Heart left ventricle (tissue), 16 donors: ENCODE results near the gene CAPN2. TPM values are rescaled to one million over a fixed set of nuclear protein-coding genes. Genes with fewer than 3 reads are reported as not detected.
A peak's percentile ranks its signal among the peaks of the same experiment; 100 is the strongest.

ENCODE experiments used
- ATAC-seq, 4 donors: fragments of 200-7000 bp; cut with Tn5 transposase; one replicate each; pipeline ENCODE4 v1.9.1; 2020 to 2022; ENCODE audit warnings: moderate library complexity in 4 of 4, mild to moderate bottlenecking in 3 of 4, moderate number of reproducible peaks in 1 of 4
- DNase-seq, 5 donors: peaks; one replicate each; pipeline ENCODE4 v3.0.0-alpha.2; 2020
- H3K27ac ChIP-seq, 12 donors: fragments of 200-600 bp; sonication (generic) in 4 of 12; one replicate each; pipeline versions ENCODE4 v1.5.0 to v1.8.0; 2016 to 2022; ENCODE audit warnings: mild to moderate bottlenecking in 2 of 12
- H3K27me3 ChIP-seq, 9 donors: fragments of 200-600 bp; sonication (generic) in 2 of 9; one replicate each; pipeline versions ENCODE4 v1.5.1 to v1.8.0; 2016 to 2022; ENCODE audit warnings: mild to moderate bottlenecking in 3 of 9
- H3K36me3 ChIP-seq, 9 donors: fragments of 200-600 bp; sonication (generic) in 2 of 9; one replicate each; pipeline versions ENCODE4 v1.5.0 to v1.8.0; 2018 to 2022; ENCODE audit warnings: mild to moderate bottlenecking in 2 of 9
- H3K4me1 ChIP-seq, 12 donors: fragments of 200-600 bp; sonication (generic) in 4 of 12; one replicate each; pipeline versions ENCODE4 v1.5.0 to v1.8.0; 2016 to 2022; ENCODE audit warnings: mild to moderate bottlenecking in 3 of 12
- H3K4me3 ChIP-seq, 12 donors: fragments of 200-600 bp; sonication (generic) in 4 of 12; one replicate each; pipeline versions ENCODE4 v1.5.0 to v1.8.0; 2017 to 2022; ENCODE audit warnings: mild to moderate bottlenecking in 9 of 12, moderate library complexity in 4 of 12
- H3K9me3 ChIP-seq, 12 donors: fragments of 200-600 bp; sonication (generic) in 4 of 12; one replicate each; pipeline versions ENCODE4 v1.5.0 to v1.8.0; 2016 to 2022; ENCODE audit warnings: mild to moderate bottlenecking in 1 of 12
- POLR2A ChIP-seq, 2 donors: fragments of 450-650 bp; IDR thresholded peaks; one replicate each; pipeline ENCODE4 v1.6.1; 2017; ENCODE audit warnings: antibody characterized with exemption in 2 of 2, mild to moderate bottlenecking in 2 of 2, moderate library complexity in 2 of 2
- WGBS, 4 donors: extraction: QIAGEN DNeasy Blood & Tissue Kit in 2 of 4; methylation state at CpG; one replicate each; pipeline versions ENCODE4 v1.1.5 to v1.1.7; 2013 to 2018; 5-methylcytosine and 5-hydroxymethylcytosine counted together
- intact Hi-C, 10 donors: fragments of 100-400 bp; cut with DNase I; formaldehyde crosslinking; loops; one replicate each; pipeline versions ENCODE4 v1.11.1 to v1.14.2; 2022
- polyA plus RNA-seq, 2 donors: library from polyadenylated mRNA; stranded (reverse); fragments of 200-250 nt; gene quantifications; one replicate each; pipeline ENCODE4 v1.2.3, GENCODE V29; 2013
- total RNA-seq, 9 donors: library from RNA; depleted of rRNA in 2 of 9; stranded (reverse); fragments of >200 nt in 2 of 9; fragmentation: NEBNext Ultra II Directional in 3 of 9; extraction: Animal tissue kit (Norgen Biotek cat#: 25700) in 3 of 9; gene quantifications; one replicate each; pipeline versions ENCODE4 v1.1.0 to v1.2.4, GENCODE V29; 2016 to 2023
- TF ChIP-seq, protein P1 (sequence below), 12 donors: fragments of 200-600 bp; sonication (generic) in 4 of 12; IDR thresholded peaks; one replicate each; pipeline versions ENCODE4 v1.5.0 to v1.8.0; 2018 to 2022; ENCODE audit warnings: antibody characterized with exemption in 12 of 12, mild to moderate bottlenecking in 5 of 12
- donor health status: ischemic (EF 13 %, LVEDD 7.1; RV severe dilation, severe dysfunction).
- donor health status: healthy with polysubstance abuse.
- donor health status: DM: no; HTN: yes; CAD: no.
- donor health status: DM: no; HTN: no; CAD: no.
- donor health status: ischemic (EF 25% LVEDD 6.9; RV normal size, moderate dysfunction).
- donor health status: ischemic (EF 25% LVEDD 5.7; RV mildly dilated, moderate dysfunction).
- donor health status: healthy.
- donor health status: DM: yes; HTN: yes; CAD: no.
- donor health status: ischemic (EF 35%, LVEDD 5.7; RV mildly dilated, moderate dysfunction).
- donor health status: nonischemic (EF 11% LVEDD 7.7; RV severe dilation, severe dysfunction).
- donor health status: DM: yes; HTN: yes; CAD: no.
- donor health status: PGD.
- donor health status: ischemic (EF 29% LVEDD 5.4; RV normal size, mild dysfunction).
- donor health status: nonischemic (EF 23%, LVEDD 6.1; RV moderate dilation, normal function).

The CAPN2 gene
- total and polyA plus RNA-seq, 11 donors = 54.4 to 115 (median 81.8) TPM

DNA sequence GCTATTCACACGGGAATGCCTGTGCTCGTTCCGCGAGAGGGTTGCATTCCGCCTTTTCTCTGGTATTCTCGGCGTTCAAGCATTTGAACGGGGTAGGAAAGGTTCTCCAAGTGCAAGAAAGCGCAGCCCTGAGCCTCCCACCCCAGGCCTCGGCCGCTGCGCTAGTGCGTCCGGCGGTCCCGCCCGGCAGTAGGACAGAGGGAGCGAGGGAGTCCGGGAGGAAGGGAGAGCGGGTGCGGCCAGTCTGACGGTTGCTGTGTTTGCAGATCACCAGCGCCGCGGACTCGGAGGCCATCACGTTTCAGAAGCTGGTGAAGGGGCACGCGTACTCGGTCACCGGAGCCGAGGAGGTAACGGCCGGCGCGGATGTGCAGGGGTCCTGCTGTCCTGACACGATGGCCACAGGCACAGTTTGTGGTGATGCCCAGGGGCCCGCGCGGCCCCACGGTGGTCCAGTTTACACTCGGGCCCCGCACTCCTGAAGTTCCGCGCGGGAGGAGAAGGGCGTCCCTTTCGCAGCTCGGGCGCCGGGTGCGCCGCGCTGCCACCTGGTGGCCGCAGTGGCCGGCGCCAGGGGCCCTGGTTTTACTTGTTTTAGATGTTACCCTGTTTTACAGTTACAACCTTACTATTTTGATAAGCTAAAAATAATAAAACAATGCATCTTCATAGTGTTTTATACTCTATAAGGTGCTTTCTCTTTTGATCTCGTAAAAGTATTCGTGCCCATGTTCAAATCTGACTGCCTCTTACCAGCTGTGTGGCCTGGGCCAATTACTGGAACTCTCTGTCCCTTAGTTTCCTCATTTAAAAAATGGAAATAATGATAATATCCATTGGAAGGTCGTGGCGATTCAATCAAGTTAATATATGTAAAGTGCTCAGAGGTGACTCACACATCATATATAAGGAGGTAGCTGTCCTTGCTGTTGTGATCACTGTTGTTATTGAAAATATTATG, 36.7 kb downstream of the CAPN2 start:
- H3K4me1 ChIP-seq = peaks cover 3 to 30% (median 20%) of the 10 kb centered on the region in 12 donors
- H3K27ac ChIP-seq = peak overlapping the region in 11 of 12 donors; percentile 45 to 84 (median 70)
- intact Hi-C loops = loop anchor here (1.0 to 5.0 kb wide), 8 partner anchors 36 to 52 kb away; partner anchors contain the start of gene CAPN2 (in 9 of the 10)
- no peaks in the 10 kb centered on the region for H3K27me3 ChIP-seq
- TF ChIP-seq, protein P1, sequence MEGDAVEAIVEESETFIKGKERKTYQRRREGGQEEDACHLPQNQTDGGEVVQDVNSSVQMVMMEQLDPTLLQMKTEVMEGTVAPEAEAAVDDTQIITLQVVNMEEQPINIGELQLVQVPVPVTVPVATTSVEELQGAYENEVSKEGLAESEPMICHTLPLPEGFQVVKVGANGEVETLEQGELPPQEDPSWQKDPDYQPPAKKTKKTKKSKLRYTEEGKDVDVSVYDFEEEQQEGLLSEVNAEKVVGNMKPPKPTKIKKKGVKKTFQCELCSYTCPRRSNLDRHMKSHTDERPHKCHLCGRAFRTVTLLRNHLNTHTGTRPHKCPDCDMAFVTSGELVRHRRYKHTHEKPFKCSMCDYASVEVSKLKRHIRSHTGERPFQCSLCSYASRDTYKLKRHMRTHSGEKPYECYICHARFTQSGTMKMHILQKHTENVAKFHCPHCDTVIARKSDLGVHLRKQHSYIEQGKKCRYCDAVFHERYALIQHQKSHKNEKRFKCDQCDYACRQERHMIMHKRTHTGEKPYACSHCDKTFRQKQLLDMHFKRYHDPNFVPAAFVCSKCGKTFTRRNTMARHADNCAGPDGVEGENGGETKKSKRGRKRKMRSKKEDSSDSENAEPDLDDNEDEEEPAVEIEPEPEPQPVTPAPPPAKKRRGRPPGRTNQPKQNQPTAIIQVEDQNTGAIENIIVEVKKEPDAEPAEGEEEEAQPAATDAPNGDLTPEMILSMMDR (IDR thresholded peaks at IDR 0.05) = peak; percentile 93 to 99 (median 96)
- TF ChIP-seq POLR2A (IDR thresholded peaks at IDR 0.05) = no peak
- H3K36me3 ChIP-seq = peaks cover 4 to 88% (median 79%) of the 10 kb centered on the region in 9 donors
- H3K9me3 ChIP-seq = no peaks in the 10 kb centered on the region
- ATAC-seq = peak; percentile 51 to 90 (median 84)
- peak; percentile 60 to 86 (median 69) for DNase-seq
- H3K4me3 ChIP-seq = peak overlapping the region in 11 of 12 donors; percentile 29 to 71 (median 54)
- WGBS, 4 donors = 4 to 7% (median 6%) methylated on average over 42 to 61 of the region's 61 CpGs

DNA sequence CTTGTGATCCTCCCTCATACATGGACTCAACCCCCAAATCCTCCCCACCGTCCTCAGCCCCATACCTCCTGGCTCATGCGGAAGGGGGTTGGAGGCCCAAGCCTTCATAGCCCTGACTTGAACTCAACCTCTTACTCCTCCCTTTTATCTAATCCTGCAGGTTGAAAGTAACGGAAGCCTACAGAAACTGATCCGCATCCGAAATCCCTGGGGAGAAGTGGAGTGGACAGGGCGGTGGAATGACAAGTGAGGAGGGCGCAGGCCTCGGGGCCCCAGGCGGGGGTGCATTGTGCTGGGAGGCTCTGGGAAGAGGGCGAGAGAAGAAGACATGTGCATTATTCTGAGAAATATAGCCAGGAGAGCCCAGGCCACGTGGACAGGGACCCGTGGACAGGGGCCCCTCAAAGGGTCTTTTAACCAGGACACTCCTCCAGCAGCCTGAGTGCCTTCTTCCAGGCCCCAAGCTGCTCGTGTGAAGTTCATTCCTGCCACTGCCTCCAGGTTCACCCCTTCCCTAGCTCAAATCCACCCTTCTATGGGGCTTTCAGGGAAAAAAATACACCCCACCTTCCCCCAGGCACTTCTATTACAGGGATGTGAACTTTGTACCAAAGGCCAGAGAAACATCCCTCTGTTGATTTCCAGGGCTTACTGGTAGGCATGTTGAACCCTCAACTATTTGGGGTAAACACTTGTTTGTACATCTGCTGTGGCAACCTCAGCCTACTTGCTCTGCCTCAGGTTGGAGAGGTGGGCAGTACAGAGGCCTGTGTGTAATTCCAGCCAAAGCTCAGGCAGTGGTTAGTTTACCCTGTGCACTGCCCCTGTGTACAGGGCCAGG, 38.6 kb downstream of the CAPN2 start:
- Histone ChIP-seq H3K4me1 (peaks cover 3 to 27% (median 19%) of the 10 kb centered on the region in 12 donors), H3K4me3 (no peak overlapping the region), H3K9me3 (no peaks in the 10 kb centered on the region), H3K27ac (no peak overlapping the region), H3K36me3 (peaks cover 4 to 88% (median 81%) of the 10 kb centered on the region in 9 donors), H3K27me3 (no peaks in the 10 kb centered on the region)
- DNase-seq (no peak), ATAC-seq (no peak)
- intact Hi-C loops = loop anchor here in 1 of 10 donors (5.0 kb wide), 1 partner anchor 54 kb away; no protein-coding TSS in a partner anchor
- 86 to 94% (median 91%) methylated on average over 13 of the region's 13 CpGs for WGBS, 4 donors
- TF ChIP-seq POLR2A (IDR thresholded peaks at IDR 0.05) = no peak
- TF ChIP-seq, protein P1 (IDR thresholded peaks at IDR 0.05) = no peak

DNA sequence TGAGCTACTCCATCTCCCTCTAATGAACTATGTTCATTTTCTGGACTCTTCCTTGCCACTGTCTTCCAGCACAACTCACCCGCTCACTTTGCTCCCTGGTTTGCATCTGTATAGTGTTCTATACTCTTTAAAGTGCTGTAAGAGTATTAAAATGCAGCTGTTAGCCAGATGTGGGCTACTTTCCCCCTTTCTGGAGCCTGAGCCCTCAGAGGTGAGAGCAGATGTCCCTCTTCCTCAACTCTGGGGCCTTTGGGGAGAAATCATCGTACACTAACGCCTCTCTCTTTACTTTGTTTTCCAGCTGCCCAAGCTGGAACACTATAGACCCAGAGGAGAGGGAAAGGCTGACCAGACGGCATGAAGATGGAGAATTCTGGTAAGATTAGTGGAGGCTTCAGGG, 39.4 kb downstream of the CAPN2 start:
- DNase-seq = no peak
- WGBS, 4 donors = 89 to 97% (median 93%) methylated on average over 4 of the region's 4 CpGs
- Histone ChIP-seq H3K27ac (no peak overlapping the region), H3K27me3 (no peaks in the 10 kb centered on the region), H3K9me3 (no peaks in the 10 kb centered on the region), H3K36me3 (peaks cover 4 to 88% (median 79%) of the 10 kb centered on the region in 9 donors), H3K4me3 (no peak overlapping the region), H3K4me1 (peaks cover 3 to 27% (median 19%) of the 10 kb centered on the region in 12 donors)
- no peak for ATAC-seq
- TF ChIP-seq POLR2A (IDR thresholded peaks at IDR 0.05) = no peak
- TF ChIP-seq, protein P1 (IDR thresholded peaks at IDR 0.05) = no peak
- intact Hi-C loops = loop anchor here in 1 of 10 donors (5.0 kb wide), 1 partner anchor 54 kb away; no protein-coding TSS in a partner anchor
